ENCODE measurements around the gene PCK2. TPM values are rescaled to one million over a fixed set of nuclear protein-coding genes. Genes with fewer than 3 reads are reported as not detected.

Gene PCK2
- total and polyA plus RNA-seq, 2 of the 13 experiments (the other 11 are each of a cell fraction or from before 2014, with no cell fraction given) = 129 to 272 TPM

DNA sequence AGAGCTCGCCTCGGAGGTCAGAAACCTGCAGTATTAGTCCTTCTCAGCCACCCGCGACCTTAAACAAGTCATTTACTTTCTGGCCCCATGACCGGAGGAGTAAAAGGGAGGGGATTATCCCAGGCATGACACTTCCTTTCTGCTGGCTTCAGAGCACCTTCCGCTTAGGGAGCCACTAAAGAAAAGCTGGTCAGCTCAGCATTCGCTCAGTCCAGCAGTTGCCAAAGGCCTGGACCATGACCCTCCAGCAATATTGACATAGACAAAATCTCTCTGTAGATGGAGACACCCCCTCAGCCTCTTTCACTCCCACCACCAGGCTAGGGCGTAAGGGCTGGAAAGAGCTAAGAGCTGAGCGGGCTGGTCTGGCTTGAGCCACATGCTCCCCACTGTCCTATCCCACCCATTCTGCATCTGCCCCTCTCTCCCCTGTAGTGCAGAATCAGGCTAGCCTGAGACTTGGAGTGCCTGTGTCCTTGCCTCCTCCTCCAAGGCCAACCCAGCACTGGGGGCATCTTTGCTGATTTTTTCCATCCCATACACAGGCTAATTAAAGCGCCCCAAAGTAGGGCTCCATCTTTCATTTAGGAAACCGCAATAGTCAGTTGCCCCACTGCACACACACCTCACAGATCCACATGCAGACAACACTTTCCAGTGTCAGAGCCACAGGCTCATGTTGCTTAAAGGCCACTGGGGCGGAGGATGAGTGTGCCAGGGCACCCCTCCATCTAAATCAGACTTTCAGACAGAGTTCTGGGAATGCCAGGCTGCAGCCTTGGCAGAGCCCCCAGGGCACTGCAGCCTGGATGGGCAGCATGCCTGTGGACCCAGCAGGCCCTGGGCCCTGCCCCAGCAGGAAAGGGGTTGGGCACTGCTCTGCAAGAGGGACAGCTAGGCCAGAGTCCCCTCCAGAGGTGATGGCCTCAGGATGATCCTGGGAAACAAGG, 26.7 kb upstream of the PCK2 start (continued):
- TF ChIP-seq SRSF9 (IDR thresholded peaks at IDR 0.05; ENCODE audit: borderline replicate concordance, insufficient read depth, low read depth, low read length, poor library complexity, severe bottlenecking) = no peak
- TF ChIP-seq DMAP1 (CRISPR knock-in tag; IDR thresholded peaks at IDR 0.05) = no peak
- TF ChIP-seq ZNF552 (CRISPR knock-in tag; IDR thresholded peaks at IDR 0.05; ENCODE audit: borderline replicate concordance) = no peak
- no peak for TF ChIP-seq MLLT10 (CRISPR knock-in tag; IDR thresholded peaks at IDR 0.05)
- no peak for TF ChIP-seq NBN (conservative IDR thresholded peaks at IDR 0.05)
- 0 out of 2 replicates have a peak, but pooled peaks have one; percentile 33 for TF ChIP-seq BORCS8-MEF2B (CRISPR knock-in tag; IDR thresholded peaks at IDR 0.05)
- no peak for TF ChIP-seq ZKSCAN8 (CRISPR knock-in tag; IDR thresholded peaks at IDR 0.05; ENCODE audit: borderline replicate concordance)
- TF ChIP-seq, protein P1, sequence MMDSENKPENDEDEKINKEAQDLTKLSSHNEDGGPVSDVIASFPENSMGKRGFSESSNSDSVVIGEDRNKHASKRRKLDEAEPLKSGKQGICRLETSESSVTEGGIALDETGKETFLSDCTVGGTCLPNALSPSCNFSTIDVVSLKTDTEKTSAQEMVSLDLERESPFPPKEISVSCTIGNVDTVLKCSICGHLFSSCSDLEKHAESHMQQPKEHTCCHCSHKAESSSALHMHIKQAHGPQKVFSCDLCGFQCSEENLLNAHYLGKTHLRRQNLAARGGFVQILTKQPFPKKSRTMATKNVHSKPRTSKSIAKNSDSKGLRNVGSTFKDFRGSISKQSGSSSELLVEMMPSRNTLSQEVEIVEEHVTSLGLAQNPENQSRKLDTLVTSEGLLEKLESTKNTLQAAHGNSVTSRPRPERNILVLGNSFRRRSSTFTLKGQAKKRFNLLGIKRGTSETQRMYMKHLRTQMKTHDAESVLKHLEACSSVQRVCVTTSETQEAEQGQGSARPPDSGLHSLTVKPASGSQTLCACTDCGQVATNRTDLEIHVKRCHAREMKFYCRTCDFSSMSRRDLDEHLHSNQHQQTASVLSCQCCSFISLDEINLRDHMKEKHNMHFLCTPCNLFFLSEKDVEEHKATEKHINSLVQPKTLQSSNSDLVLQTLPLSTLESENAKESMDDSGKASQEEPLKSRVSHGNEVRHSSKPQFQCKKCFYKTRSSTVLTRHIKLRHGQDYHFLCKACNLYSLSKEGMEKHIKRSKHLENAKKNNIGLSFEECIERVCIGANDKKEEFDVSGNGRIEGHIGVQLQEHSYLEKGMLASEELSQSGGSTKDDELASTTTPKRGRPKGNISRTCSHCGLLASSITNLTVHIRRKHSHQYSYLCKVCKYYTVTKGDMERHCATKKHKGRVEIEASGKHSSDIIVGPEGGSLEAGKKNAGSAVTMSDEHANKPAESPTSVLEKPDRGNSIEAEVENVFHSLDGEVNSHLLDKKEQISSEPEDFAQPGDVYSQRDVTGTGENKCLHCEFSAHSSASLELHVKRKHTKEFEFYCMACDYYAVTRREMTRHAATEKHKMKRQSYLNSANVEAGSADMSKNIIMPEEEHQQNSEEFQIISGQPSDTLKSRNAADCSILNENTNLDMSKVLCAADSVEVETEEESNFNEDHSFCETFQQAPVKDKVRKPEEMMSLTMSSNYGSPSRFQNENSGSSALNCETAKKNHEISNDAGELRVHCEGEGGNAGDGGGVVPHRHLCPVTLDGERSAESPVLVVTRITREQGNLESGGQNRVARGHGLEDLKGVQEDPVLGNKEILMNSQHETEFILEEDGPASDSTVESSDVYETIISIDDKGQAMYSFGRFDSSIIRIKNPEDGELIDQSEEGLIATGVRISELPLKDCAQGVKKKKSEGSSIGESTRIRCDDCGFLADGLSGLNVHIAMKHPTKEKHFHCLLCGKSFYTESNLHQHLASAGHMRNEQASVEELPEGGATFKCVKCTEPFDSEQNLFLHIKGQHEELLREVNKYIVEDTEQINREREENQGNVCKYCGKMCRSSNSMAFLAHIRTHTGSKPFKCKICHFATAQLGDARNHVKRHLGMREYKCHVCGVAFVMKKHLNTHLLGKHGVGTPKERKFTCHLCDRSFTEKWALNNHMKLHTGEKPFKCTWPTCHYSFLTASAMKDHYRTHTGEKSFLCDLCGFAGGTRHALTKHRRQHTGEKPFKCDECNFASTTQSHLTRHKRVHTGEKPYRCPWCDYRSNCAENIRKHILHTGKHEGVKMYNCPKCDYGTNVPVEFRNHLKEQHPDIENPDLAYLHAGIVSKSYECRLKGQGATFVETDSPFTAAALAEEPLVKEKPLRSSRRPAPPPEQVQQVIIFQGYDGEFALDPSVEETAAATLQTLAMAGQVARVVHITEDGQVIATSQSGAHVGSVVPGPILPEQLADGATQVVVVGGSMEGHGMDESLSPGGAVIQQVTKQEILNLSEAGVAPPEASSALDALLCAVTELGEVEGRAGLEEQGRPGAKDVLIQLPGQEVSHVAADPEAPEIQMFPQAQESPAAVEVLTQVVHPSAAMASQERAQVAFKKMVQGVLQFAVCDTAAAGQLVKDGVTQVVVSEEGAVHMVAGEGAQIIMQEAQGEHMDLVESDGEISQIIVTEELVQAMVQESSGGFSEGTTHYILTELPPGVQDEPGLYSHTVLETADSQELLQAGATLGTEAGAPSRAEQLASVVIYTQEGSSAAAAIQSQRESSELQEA (CRISPR knock-in tag; IDR thresholded peaks at IDR 0.05; ENCODE audit: not compliant biosample characterization) = no peak
- TF ChIP-seq NFATC3 (CRISPR knock-in tag; IDR thresholded peaks at IDR 0.05) = no peak
- TF ChIP-seq LBX2 (CRISPR knock-in tag; IDR thresholded peaks at IDR 0.05; ENCODE audit: borderline replicate concordance) = no peak
- no peak for TF ChIP-seq ZKSCAN1 (IDR thresholded peaks at IDR 0.05; ENCODE audit: low read length)
- peak; percentile 76; the same call in 1 of the 2 replicates for TF ChIP-seq ZNF230 (CRISPR knock-in tag; IDR thresholded peaks at IDR 0.05)
- TF ChIP-seq REL (CRISPR knock-in tag; conservative IDR thresholded peaks at IDR 0.05) = no peak
- TF ChIP-seq EED (CRISPR knock-in tag; IDR thresholded peaks at IDR 0.05) = no peak; the same call in 1 of the 2 replicates
- 0 out of 2 replicates have a peak, but pooled peaks have one; percentile 26 for TF ChIP-seq PHF8 (CRISPR knock-in tag; IDR thresholded peaks at IDR 0.05)
- TF ChIP-seq MLX (CRISPR knock-in tag; IDR thresholded peaks at IDR 0.05) = no peak
- TF ChIP-seq HNF4A (CRISPR knock-in tag; IDR thresholded peaks at IDR 0.05) = peak; percentile 81
- no peak for TF ChIP-seq ZNF768 (CRISPR knock-in tag; IDR thresholded peaks at IDR 0.05)
- TF ChIP-seq ZNF17 (CRISPR knock-in tag; IDR thresholded peaks at IDR 0.05) = no peak
- TF ChIP-seq PTBP1 (IDR thresholded peaks at IDR 0.05; ENCODE audit: low read depth, low read length, poor library complexity, severe bottlenecking) = no peak
- TF ChIP-seq CREB1 (IDR thresholded peaks at IDR 0.05) = no peak
- no peak for TF ChIP-seq CREB1 (CRISPR knock-in tag; IDR thresholded peaks at IDR 0.05)
- no peak for TF ChIP-seq IKZF1 (IDR thresholded peaks at IDR 0.05)
